ENCODE data around the gene IL12RB1. TPM values are rescaled to one million over a fixed set of nuclear protein-coding genes. Genes with fewer than 3 reads are reported as not detected.

IL12RB1 gene
- total and polyA plus RNA-seq, 2 donors (not counting 3 experiments of a cell fraction or from before 2014, with no cell fraction given) = not detected

GRCh38 chr19:18117364-18117691 lies 30.6 kb upstream of the IL12RB1 start:
- H3K27ac ChIP-seq (ENCODE audit: insufficient read depth, low read depth, low read length) = no peak overlapping the region
- DNase-seq (ENCODE audit: low read depth, low spot score) (no peak), FAIRE-seq (no peak)
- peaks cover 10% of the 10 kb centered on the region for H3K4me1 ChIP-seq (ENCODE audit: control insufficient read depth, extremely low read depth, insufficient read depth, low read length)
- no peaks in the 10 kb centered on the region for H3K9me1 ChIP-seq (replicated peaks; ENCODE audit: control insufficient read depth, extremely low read depth, insufficient read depth, low read length)
- no peaks in the 10 kb centered on the region for H3K9me3 ChIP-seq (replicated peaks; ENCODE audit: control insufficient read depth, insufficient read depth, low read length)
- H3K4me3 ChIP-seq (replicated peaks in 1 of 3; ENCODE audit: insufficient read depth in 1 of 3, low read depth in 1 of 3, low read length in 3 of 3) = peak overlapping the region in 2 of 3 experiments; percentile 1 to 16
- peak overlapping the region; percentile 88 for H2AFZ ChIP-seq (ENCODE audit: low read depth, low read length)
- ChIA-PET POLR2A (no interaction called here), CTCF (interaction anchor here (0.7 to 2.4 kb wide), 5 partner anchors 10 to 107 kb away, joined by 3 to 9 read pairs (median 4); partner anchors contain the start of gene PIK3R2)
- no TSS peak for BruUV-seq (replicated peaks)
- no peaks in the 10 kb centered on the region for H3K36me3 ChIP-seq (ENCODE audit: control insufficient read depth in 2 of 2, extremely low read depth in 1 of 2, insufficient read depth in 2 of 2, low read length in 2 of 2)
- H3K27me3 ChIP-seq (ENCODE audit: control insufficient read depth in 2 of 2, insufficient read depth in 2 of 2, low read length in 2 of 2) = no peaks in the 10 kb centered on the region
- H3K9ac ChIP-seq (replicated peaks; ENCODE audit: extremely low read depth, insufficient read depth, low read length) = no peak overlapping the region
- no peaks in the 10 kb centered on the region for H3K79me2 ChIP-seq (ENCODE audit: control insufficient read depth, insufficient read depth, low read length)
- peak overlapping the region; percentile 34 for H3K4me2 ChIP-seq (ENCODE audit: insufficient read depth, low read length)
- no peaks in the 10 kb centered on the region for H4K20me1 ChIP-seq (replicated peaks; ENCODE audit: control insufficient read depth, extremely low read depth, insufficient read depth, low read length)
- TF ChIP-seq CTCF (IDR thresholded peaks at IDR 0.05; ENCODE audit: extremely low read depth in 1 of 2, insufficient read depth in 1 of 2, low read depth in 1 of 2, low read length in 2 of 2) (no peak), POLR2AphosphoS5 (IDR thresholded peaks at IDR 0.05; ENCODE audit: insufficient read depth, low read depth, low read length) (peak; percentile 4)
- intact Hi-C loops (cut with micrococcal nuclease) = loop anchor here (10.0 kb wide), 1 partner anchor 207 kb away; the partner anchor contains the start of gene LSM4
- dilution Hi-C loops (cut with MboI; ENCODE audit: extremely low pct_ligation_motif_present, low sequenced_read_pairs) = no loop called here

- dilution Hi-C loops (cut with MboI; ENCODE audit: extremely low pct_ligation_motif_present, low sequenced_read_pairs) (no loop called here), intact Hi-C loops (cut with micrococcal nuclease) (loop anchor here (10.0 kb wide), 1 partner anchor 210 kb away; the partner anchor contains the start of gene LSM4)
- no peaks in the 10 kb centered on the region for H3K9me1 ChIP-seq (replicated peaks; ENCODE audit: control insufficient read depth, extremely low read depth, insufficient read depth, low read length)
- TF ChIP-seq GATA2 (IDR thresholded peaks at IDR 0.05; ENCODE audit: insufficient read depth, insufficient read length, low read depth, low read length) (no peak), MAX (IDR thresholded peaks at IDR 0.05; ENCODE audit: insufficient read depth, insufficient read length) (no peak), CTCF (IDR thresholded peaks at IDR 0.05; ENCODE audit: extremely low read depth in 1 of 2, insufficient read depth in 1 of 2, low read depth in 1 of 2, low read length in 2 of 2) (no peak), JUN (IDR thresholded peaks at IDR 0.05; ENCODE audit: borderline replicate concordance, insufficient read depth, insufficient read length, low read depth) (no peak), EZH2 (IDR thresholded peaks at IDR 0.05; ENCODE audit: borderline replicate concordance, low read depth, low read length, severe bottlenecking) (no peak), POLR2A (IDR thresholded peaks at IDR 0.05; ENCODE audit: low read depth, low read length) (no peak), FOS (IDR thresholded peaks at IDR 0.05; ENCODE audit: borderline replicate concordance, insufficient read depth, low read length) (no peak), MYC (IDR thresholded peaks at IDR 0.05; ENCODE audit: low read depth, low read length) (no peak), POLR2AphosphoS5 (IDR thresholded peaks at IDR 0.05; ENCODE audit: insufficient read depth, low read depth, low read length) (no peak)
- peaks cover 10% of the 10 kb centered on the region for H3K4me1 ChIP-seq (ENCODE audit: control insufficient read depth, extremely low read depth, insufficient read depth, low read length)
- H3K4me2 ChIP-seq (ENCODE audit: insufficient read depth, low read length) = no peak overlapping the region
- peaks cover 0 to 7% of the 10 kb centered on the region in 2 experiments for H3K27me3 ChIP-seq (ENCODE audit: control insufficient read depth in 2 of 2, insufficient read depth in 2 of 2, low read length in 2 of 2)
- no peak overlapping the region for H2AFZ ChIP-seq (ENCODE audit: low read depth, low read length)
- CTCF ChIA-PET = interaction anchor here (4.6 kb wide), 1 partner anchor 137 kb away, joined by 210 read pairs; a partner anchor contains a TSS
- no peaks in the 10 kb centered on the region for H3K79me2 ChIP-seq (ENCODE audit: control insufficient read depth, insufficient read depth, low read length)
- no peaks in the 10 kb centered on the region for H3K36me3 ChIP-seq (ENCODE audit: control insufficient read depth in 2 of 2, extremely low read depth in 1 of 2, insufficient read depth in 2 of 2, low read length in 2 of 2)
- POLR2A ChIA-PET = no interaction called here
- FAIRE-seq = no peak
- H3K4me3 ChIP-seq (replicated peaks in 1 of 3; ENCODE audit: insufficient read depth in 1 of 3, low read depth in 1 of 3, low read length in 3 of 3) = no peak overlapping the region
- BruUV-seq (replicated peaks) = no TSS peak
- no peak overlapping the region for H3K27ac ChIP-seq (ENCODE audit: insufficient read depth, low read depth, low read length)
- H3K9me3 ChIP-seq (replicated peaks; ENCODE audit: control insufficient read depth, insufficient read depth, low read length) = no peaks in the 10 kb centered on the region
- H3K9ac ChIP-seq (replicated peaks; ENCODE audit: extremely low read depth, insufficient read depth, low read length) = no peak overlapping the region
- no peaks in the 10 kb centered on the region for H4K20me1 ChIP-seq (replicated peaks; ENCODE audit: control insufficient read depth, extremely low read depth, insufficient read depth, low read length)
- DNase-seq (ENCODE audit: low read depth, low spot score) = no peak
These were observed 27.7 kb upstream of the IL12RB1 start for GRCh38 chr19:18114483-18114882.

Measured in endothelial cell of umbilical vein (primary cell).